Measurements from ENCODE around the gene LMNA.
A peak's percentile ranks its signal among the peaks of the same experiment; 100 is the strongest.

LMNA gene

DNA sequence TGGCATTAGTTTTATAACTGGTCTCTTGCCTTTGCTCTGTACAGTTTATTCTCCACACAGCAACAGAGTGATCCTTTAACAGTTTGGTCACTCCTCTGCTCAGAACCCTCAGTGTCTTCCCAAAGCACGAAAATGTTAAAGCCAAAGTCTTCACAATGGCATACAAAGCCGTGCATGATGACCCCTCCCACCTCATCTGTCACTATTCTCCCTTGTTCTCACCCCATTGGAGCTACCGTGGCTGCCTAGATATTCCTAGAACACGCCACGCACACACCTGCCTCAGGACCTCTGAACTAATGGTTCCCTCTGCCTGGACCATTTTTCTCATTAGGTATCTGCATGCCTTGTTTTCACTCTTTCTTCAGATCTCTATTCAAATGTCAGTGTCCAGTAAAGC is 30.2 kb downstream of the LMNA start:
- TF ChIP-seq ZNF274 (IDR thresholded peaks at IDR 0.05; ENCODE audit: low read depth, low read length) = no peak
- H3K4me3 ChIP-seq (ENCODE audit: low read length) = no peak overlapping the region

GRCh38 chr1:156145650-156146019 is 31.1 kb downstream of the LMNA start:
- no peak for TF ChIP-seq ZNF274 (IDR thresholded peaks at IDR 0.05; ENCODE audit: low read depth, low read length)
- no peak overlapping the region for H3K4me3 ChIP-seq (ENCODE audit: low read length)

DNA sequence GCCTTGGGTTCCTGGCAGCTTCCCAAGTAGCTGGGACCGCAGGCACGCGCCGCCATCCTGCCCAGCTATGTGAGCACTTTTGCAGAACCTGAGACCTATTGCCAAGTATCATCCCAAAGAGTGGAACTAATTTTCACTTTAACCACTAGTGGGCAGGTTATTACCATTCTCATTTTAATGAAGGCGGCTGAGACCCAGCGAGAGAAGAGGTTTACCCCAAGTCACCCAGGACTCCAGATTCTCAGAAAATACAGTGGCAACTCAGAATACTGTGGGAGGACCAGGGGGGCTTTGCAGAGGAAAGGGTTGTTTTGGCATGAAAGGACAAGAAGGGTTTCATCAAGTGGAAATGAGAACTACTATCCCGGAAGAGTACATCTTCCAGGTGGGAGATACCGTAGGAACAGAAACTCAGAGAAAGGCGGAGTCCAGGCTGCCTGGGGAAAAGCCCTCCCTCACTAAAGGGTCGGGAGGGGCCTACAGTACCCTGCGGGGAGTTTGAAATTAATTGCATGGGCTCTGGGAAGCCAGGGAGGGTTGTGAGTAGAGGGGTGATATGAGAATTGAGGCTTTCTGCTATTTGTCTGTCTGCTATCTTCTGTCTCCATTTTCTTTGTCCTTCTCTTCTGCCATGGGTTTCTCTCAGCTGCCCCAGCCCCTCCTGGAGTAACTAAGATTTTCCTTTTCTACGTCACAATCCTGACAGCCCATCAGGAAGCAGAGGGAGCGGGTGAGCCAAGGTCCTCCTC is 31.7 kb downstream of the LMNA start:
- peak overlapping the region; percentile 3; the same call in 1 of the 2 replicates for H3K4me3 ChIP-seq (ENCODE audit: low read length)
- TF ChIP-seq ZNF274 (IDR thresholded peaks at IDR 0.05; ENCODE audit: low read depth, low read length) = no peak

- TF ChIP-seq ZNF274 (IDR thresholded peaks at IDR 0.05; ENCODE audit: low read depth, low read length) = no peak
- no peak overlapping the region; the same call in 1 of the 2 replicates for H3K4me3 ChIP-seq (ENCODE audit: low read length)
These were observed 32.4 kb downstream of the LMNA start for GRCh38 chr1:156146769-156147405.

DNA sequence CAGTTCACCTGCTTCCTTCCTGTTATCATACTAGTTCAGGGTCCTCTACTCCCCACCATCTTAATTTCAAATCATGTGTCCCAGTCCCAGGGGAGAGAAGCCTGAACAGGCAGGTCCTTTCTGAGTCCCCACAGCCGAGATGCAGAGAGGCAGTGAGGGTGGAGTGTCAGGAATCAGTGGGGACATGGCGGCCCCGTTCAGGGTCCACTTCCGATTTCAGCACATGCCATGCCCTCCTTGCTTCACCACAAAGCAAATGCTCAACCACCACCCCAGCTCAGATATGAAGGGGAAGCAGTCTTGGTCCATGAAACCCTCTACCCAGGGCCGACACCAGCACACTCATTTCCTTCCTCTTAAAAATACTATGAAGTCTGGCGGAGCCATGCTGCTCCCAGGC is 33.7 kb downstream of the LMNA start:
- no peak for TF ChIP-seq ZNF274 (IDR thresholded peaks at IDR 0.05; ENCODE audit: low read depth, low read length)
- H3K4me3 ChIP-seq (ENCODE audit: low read length) = no peak overlapping the region

DNA sequence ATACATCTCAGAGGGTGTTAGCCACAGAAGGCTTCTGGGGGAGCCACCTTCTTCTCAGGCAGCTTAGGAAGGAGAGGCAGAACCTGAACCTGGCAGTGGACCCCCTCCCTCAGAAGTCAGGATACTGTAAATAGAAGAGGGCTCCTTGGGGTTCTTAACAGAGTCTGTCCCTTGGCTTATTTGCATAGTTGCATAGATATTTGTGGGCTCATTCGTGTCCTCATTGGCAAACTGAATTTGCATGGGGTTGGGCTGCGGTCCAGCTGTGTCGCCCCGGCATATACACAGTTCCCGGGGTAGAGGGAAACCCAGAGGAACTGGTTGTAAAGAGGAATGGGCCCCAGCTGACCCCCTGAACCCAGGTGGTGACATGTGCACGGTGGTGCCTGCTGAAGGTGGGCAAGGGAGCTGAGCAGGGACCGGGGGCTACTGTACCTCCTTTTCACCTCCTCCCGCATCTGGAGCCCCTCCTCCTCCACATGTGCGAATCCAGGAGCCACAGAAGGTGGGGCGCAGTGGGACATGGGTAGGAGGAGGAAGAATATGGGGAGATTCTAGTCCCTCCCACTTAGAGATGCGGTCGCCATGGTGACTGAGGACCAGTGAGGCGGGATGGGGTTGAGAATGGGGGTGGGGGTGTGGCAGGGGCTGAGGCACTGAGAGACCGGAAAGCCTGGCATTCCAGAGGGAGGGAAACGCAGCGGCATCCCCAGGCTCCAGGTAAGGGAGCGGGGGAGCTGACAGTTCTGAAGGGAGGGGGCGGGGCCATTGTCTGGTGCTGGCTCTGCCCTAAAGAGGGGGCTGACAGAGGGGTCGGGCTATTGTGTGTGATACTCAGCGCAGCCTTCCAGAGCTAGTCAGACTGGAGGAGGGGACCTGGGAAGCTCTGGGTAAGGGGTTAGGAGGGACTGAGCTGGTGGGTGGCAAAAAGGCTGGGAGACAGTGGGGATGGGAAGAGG is 35.1 kb downstream of the LMNA start:
- H3K4me3 ChIP-seq (ENCODE audit: low read length) = peak overlapping the region; percentile 4; the same call in 1 of the 2 replicates

GRCh38 chr1:156150333-156151011 is 36.0 kb downstream of the LMNA start:
- no peak for TF ChIP-seq ZNF274 (IDR thresholded peaks at IDR 0.05; ENCODE audit: low read depth, low read length)
- H3K4me3 ChIP-seq (ENCODE audit: low read length) = no peak overlapping the region; the same call in 1 of the 2 replicates

More for the DNA sequence above, 35.1 kb downstream of the LMNA start:
- no peak for TF ChIP-seq ZNF274 (IDR thresholded peaks at IDR 0.05; ENCODE audit: low read depth, low read length)

DNA sequence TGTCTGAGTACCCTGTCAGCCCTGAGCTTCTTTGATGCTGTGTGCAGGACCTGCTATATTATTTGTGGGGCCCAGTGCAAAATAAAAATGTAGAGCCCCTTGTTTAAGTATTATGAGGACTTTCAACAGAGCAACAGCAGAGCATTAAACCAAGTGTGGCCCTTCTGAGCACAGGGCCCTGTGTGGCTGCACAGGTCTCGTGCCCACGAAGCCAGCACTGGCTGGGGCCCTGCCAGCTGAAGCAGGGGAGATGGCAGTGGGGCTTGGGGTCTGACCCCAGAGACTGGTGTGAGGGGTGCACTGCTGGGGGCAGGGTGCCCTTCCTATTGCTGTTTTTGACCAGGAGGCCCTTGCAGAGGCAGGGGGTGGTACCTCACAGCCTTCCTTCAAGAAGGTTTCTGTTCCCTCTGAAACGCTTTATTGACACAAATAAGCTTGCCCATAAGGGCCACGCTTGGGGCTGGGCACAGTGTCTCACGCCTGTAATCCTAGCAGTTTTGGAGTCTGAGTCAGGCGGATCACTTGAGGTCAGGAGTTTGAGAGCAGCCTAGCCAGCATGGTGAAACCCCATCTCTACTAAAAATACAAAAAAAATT is 36.7 kb downstream of the LMNA start:
- no peak for TF ChIP-seq ZNF274 (IDR thresholded peaks at IDR 0.05; ENCODE audit: low read depth, low read length)
- no peak overlapping the region; the same call in 1 of the 2 replicates for H3K4me3 ChIP-seq (ENCODE audit: low read length)

- TF ChIP-seq ZNF274 (IDR thresholded peaks at IDR 0.05; ENCODE audit: low read depth, low read length) = no peak
- no peak overlapping the region for H3K4me3 ChIP-seq (ENCODE audit: low read length)
These were observed 38.1 kb downstream of the LMNA start for GRCh38 chr1:156152628-156153027.

DNA sequence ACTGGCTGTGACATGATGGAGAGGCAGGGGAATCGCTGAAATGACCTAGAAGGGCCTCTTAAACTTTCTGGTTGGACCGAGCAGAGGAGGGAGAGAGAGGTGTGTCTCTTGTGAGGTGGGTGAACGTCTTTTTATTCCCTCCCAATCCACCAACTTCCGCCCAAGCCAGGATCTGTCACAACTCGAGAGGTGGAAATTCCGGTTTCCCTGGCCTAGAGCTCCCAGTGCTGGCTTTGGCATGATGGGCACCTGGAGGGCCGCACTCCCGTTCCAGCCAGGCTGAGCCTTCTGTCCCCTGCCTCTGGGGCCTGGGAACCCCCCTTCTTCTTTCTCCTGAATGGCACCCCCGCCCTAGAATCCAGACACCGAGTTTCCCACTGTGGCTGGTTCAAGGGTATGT is 38.9 kb downstream of the LMNA start, which contains the start of gene SEMA4A:
SEMA4A (plus strand) TSS at position 224 of the 400 bp plus-strand sequence. CDS start 994 bp downstream, outside the sequence.
- no peak for TF ChIP-seq ZNF274 (IDR thresholded peaks at IDR 0.05; ENCODE audit: low read depth, low read length)
- H3K4me3 ChIP-seq (ENCODE audit: low read length) = peak within 1 kb of the TSS; percentile 62; the same call in 1 of the 2 replicates

DNA sequence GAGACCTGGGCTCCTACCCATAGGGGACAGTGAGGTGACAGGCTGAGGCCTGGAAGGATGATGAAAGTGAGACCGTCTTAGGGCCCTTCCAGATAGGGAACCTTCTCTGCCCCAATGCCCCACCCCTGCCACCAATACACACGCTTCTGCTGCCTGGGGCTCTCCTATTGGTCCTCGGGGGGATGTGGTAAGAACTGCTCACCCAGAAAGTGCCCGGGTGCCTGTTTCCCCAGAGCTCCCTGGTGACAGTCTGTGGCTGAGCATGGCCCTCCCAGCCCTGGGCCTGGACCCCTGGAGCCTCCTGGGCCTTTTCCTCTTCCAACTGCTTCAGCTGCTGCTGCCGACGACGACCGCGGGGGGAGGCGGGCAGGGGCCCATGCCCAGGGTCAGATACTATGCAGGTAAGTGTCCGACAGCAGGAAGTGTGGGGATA is 39.8 kb downstream of the LMNA start:
- TF ChIP-seq ZNF274 (IDR thresholded peaks at IDR 0.05; ENCODE audit: low read depth, low read length) = no peak
- peak overlapping the region; percentile 62; the same call in 1 of the 2 replicates for H3K4me3 ChIP-seq (ENCODE audit: low read length)

GRCh38 chr1:156155756-156156510 is 41.4 kb downstream of the LMNA start:
- no peak for TF ChIP-seq ZNF274 (IDR thresholded peaks at IDR 0.05; ENCODE audit: low read depth, low read length)
- peak overlapping the region; percentile 62; the same call in 1 of the 2 replicates for H3K4me3 ChIP-seq (ENCODE audit: low read length)
